IMR-90 (cell line): ENCODE measurements around the gene APBB1IP.

Experiments
- CTCF ChIP-seq: conservative IDR thresholded peaks from 2 replicates; pipeline ENCODE4 v1.5.1; 2012; ENCODE audit warnings: mild to moderate bottlenecking, low read depth, low read length, improper control_type of control experiment
- FOS ChIP-seq: fragments of 150-350 bp; IDR thresholded peaks from 2 replicates; pipeline ENCODE4 v1.6.1; 2016; ENCODE audit warnings: low read depth, low read length
- POLR2A ChIP-seq: IDR thresholded peaks from 2 replicates; pipeline ENCODE4 v1.6.1; 2012; ENCODE audit warnings: mild to moderate bottlenecking, low read depth, low read length
- RAD21 ChIP-seq: IDR thresholded peaks from 2 replicates; pipeline ENCODE4 v1.6.1; 2012; ENCODE audit warnings: low read length, improper control_type of control experiment
- SMC3 ChIP-seq: fragments of 150-350 bp; IDR thresholded peaks from 2 replicates; pipeline ENCODE4 v1.6.1; 2016; ENCODE audit warnings: low read depth, mild to moderate bottlenecking, antibody characterized with exemption, low read length, moderate library complexity

- no peak for TF ChIP-seq CTCF
- TF ChIP-seq POLR2A = no peak
- no peak for TF ChIP-seq RAD21
- no peak for TF ChIP-seq FOS
- no peak for TF ChIP-seq SMC3
These were observed 39.9 kb downstream of the APBB1IP start for GRCh38 chr10:26478061-26478460.
